ENCODE results near the gene TCIRG1.

TCIRG1 gene

GRCh38 chr11:68010090-68011041 lies 28.5 kb upstream of the TCIRG1 start, which contains the start of gene ALDH3B1:
Gene ALDH3B1, plus strand, starts transcription at chr11:68010327. Its CDS starts 4,971 bp downstream, at chr11:68015298.
- TF ChIP-seq, protein P1, sequence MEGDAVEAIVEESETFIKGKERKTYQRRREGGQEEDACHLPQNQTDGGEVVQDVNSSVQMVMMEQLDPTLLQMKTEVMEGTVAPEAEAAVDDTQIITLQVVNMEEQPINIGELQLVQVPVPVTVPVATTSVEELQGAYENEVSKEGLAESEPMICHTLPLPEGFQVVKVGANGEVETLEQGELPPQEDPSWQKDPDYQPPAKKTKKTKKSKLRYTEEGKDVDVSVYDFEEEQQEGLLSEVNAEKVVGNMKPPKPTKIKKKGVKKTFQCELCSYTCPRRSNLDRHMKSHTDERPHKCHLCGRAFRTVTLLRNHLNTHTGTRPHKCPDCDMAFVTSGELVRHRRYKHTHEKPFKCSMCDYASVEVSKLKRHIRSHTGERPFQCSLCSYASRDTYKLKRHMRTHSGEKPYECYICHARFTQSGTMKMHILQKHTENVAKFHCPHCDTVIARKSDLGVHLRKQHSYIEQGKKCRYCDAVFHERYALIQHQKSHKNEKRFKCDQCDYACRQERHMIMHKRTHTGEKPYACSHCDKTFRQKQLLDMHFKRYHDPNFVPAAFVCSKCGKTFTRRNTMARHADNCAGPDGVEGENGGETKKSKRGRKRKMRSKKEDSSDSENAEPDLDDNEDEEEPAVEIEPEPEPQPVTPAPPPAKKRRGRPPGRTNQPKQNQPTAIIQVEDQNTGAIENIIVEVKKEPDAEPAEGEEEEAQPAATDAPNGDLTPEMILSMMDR (IDR thresholded peaks at IDR 0.05; ENCODE audit: insufficient read depth, low read length, poor library complexity, severe bottlenecking): no peak
- no peaks in the 10 kb centered on the region for H3K36me3 ChIP-seq (ENCODE audit: control insufficient read depth, insufficient read depth, low read length)
- H3K4me3 ChIP-seq (replicated peaks; ENCODE audit: low read depth, low read length): no peak within 1 kb of the TSS

GRCh38 chr11:68011051-68011943 lies 27.5 kb upstream of the TCIRG1 start:
- Histone ChIP-seq H3K27me3 (replicated peaks; ENCODE audit: control insufficient read depth, insufficient read depth, low read length) (no peaks in the 10 kb centered on the region), H3K36me3 (ENCODE audit: control insufficient read depth, insufficient read depth, low read length) (no peaks in the 10 kb centered on the region), H3K4me3 (replicated peaks; ENCODE audit: low read depth, low read length) (no peak overlapping the region)
- TF ChIP-seq, protein P1 (IDR thresholded peaks at IDR 0.05; ENCODE audit: insufficient read depth, low read length, poor library complexity, severe bottlenecking): no peak
- no peak for DNase-seq (ENCODE audit: extremely low read depth, insufficient read length)

More at GRCh38 chr11:68010090-68011041, 28.5 kb upstream of the TCIRG1 start, which contains the start of gene ALDH3B1:
- H3K27me3 ChIP-seq (replicated peaks; ENCODE audit: control insufficient read depth, insufficient read depth, low read length): no peaks in the 10 kb centered on the region
- DNase-seq (ENCODE audit: extremely low read depth, insufficient read length): no peak

DNA sequence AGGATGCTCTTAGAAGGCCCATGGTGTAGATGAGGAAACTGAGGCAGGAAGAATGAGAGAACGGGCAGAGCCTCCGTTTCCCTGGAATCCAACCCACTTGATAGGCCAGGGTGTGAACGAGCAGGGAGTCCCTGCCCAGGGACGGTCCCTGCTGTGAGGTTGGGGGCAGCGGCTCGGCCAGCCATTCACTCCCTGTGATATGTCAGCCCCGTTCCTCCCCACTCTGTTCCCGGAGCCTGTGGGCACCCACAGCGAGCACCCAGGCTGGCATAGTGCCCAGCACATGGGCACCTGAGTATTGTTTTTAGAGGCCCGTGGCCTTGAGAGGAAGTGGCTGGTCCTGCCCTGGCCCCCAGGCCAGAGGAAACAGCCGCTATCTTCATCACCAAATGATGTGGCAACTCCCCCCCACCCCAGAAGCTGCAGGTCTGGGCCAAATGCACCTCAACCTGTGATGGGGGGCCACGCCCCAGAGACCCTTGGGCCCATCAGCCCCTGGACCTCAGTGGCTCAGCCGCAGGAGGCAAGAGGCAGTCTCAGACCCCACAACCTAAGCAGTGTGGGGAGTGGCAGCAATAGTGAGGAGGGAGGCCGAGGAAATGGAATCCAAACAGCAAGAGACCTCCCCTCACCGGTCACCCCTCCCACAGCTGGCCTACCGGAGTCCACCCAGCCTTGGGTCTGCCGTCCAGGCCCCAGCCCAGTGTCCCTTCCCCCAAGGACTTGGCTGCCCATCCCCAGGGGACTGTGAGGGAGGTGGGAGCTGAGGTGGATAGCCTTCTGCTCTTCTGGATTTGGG lies 26.6 kb upstream of the TCIRG1 start:
- H3K36me3 ChIP-seq (ENCODE audit: control insufficient read depth, insufficient read depth, low read length): no peaks in the 10 kb centered on the region
- H3K4me3 ChIP-seq (replicated peaks; ENCODE audit: low read depth, low read length): no peak overlapping the region
- DNase-seq (ENCODE audit: extremely low read depth, insufficient read length): no peak
- no peaks in the 10 kb centered on the region for H3K27me3 ChIP-seq (replicated peaks; ENCODE audit: control insufficient read depth, insufficient read depth, low read length)
- TF ChIP-seq, protein P1 (IDR thresholded peaks at IDR 0.05; ENCODE audit: insufficient read depth, low read length, poor library complexity, severe bottlenecking): no peak

DNA sequence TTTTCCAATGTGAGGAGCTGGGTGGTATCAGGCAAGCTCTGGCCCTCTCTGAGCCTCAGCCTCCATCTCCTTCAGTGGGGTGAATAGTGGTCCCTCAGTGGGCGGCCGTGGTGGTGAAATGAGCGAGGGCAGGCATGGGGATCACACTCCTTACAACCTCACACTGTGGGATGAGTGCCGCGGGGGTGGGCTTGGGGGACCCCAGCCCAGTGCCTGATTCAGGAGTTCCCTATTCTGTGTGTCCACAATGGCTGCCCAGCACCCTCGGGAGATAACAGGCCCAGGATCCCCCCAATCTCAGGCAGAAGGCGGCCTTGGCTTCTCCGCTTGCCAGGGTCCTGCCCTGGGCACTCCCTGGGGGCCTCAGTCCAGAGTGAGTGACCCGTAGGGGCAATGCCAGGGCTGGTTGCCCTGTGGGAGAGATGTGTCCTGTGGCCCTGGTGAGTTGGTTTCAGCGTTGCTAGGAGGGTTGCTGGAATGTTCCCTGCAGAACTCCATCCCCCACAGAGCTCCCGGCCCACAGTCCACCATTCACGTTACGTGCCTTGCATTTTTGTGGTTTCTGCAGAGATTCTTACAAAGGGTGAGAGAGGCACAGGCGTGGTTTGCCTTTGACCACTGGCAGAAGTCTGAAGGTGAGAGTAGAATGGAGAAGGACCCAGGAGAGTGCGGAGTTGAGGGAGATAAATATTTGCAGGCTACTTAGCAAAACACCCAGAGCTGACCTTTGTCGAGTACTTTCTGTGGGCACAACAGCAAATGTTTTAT lies 25.8 kb upstream of the TCIRG1 start:
- Histone ChIP-seq H3K27me3 (replicated peaks; ENCODE audit: control insufficient read depth, insufficient read depth, low read length) (no peaks in the 10 kb centered on the region), H3K36me3 (ENCODE audit: control insufficient read depth, insufficient read depth, low read length) (no peaks in the 10 kb centered on the region), H3K4me3 (replicated peaks; ENCODE audit: low read depth, low read length) (no peak overlapping the region)
- TF ChIP-seq, protein P1 (IDR thresholded peaks at IDR 0.05; ENCODE audit: insufficient read depth, low read length, poor library complexity, severe bottlenecking): no peak
- DNase-seq (ENCODE audit: extremely low read depth, insufficient read length): no peak

All from GM06990 (cell line).